HepG2 (cell line): ENCODE measurements around the gene IFT22. TPM values are rescaled to one million over a fixed set of nuclear protein-coding genes. Genes with fewer than 3 reads are reported as not detected.

Experiments used
- CEBPB ChIP-seq: IDR thresholded peaks from 2 replicates; pipeline ENCODE4 v1.6.1; 2011; ENCODE audit warnings: low read depth, low read length, improper control_type of control experiment, borderline replicate concordance
- CENPBD1 ChIP-seq: sonication (generic); formaldehyde crosslinking; IDR thresholded peaks from 2 replicates; pipeline ENCODE4 v1.8.0; 2022; ENCODE audit warnings: missing genetic modification reagents, low read depth, mild to moderate bottlenecking, borderline replicate concordance
- DMAP1 ChIP-seq: IDR thresholded peaks from 2 replicates; pipeline ENCODE4 v1.6.1; 2016
- EZH2 ChIP-seq: conservative IDR thresholded peaks from 2 replicates; pipeline ENCODE4 v1.6.1; 2012; ENCODE audit warnings: mild to moderate bottlenecking, low read depth, low read length, moderate library complexity
- GZF1 ChIP-seq: sonication (generic); formaldehyde crosslinking; IDR thresholded peaks from 2 replicates; pipeline ENCODE4 v1.5.1; 2020; ENCODE audit warnings: mild to moderate bottlenecking, missing genetic modification reagents
- HDAC6 ChIP-seq: fragments of 200-600 bp; sonication (generic); IDR thresholded peaks from 2 replicates; pipeline ENCODE4 v1.7.0; 2017; ENCODE audit warnings: mild to moderate bottlenecking, antibody characterized with exemption, low read length, low read depth
- IRF9 ChIP-seq: sonication (generic); formaldehyde crosslinking; IDR thresholded peaks from 2 replicates; pipeline ENCODE4 v1.8.0; 2022; ENCODE audit warnings: missing genetic modification reagents, mild to moderate bottlenecking, borderline replicate concordance
- KAT8 ChIP-seq: IDR thresholded peaks from 2 replicates; pipeline ENCODE4 v1.6.1; 2016; ENCODE audit warnings: missing genetic modification reagents, missing compliant biosample characterization
- KDM3A ChIP-seq: IDR thresholded peaks from 2 replicates; pipeline ENCODE4 v1.6.1; 2018; ENCODE audit warnings: low read depth, missing compliant biosample characterization
- PAF1 ChIP-seq: IDR thresholded peaks from 2 replicates; pipeline ENCODE4 v1.6.1; 2016; ENCODE audit warnings: missing genetic modification reagents, missing compliant biosample characterization
- POGZ ChIP-seq: sonication (generic); formaldehyde crosslinking; IDR thresholded peaks from 2 replicates; pipeline ENCODE4 v1.4.0; 2020; ENCODE audit warnings: mild to moderate bottlenecking, missing genetic modification reagents
- POLR2AphosphoS5 ChIP-seq: IDR thresholded peaks from 2 replicates; pipeline ENCODE4 v1.6.1; 2012; ENCODE audit warnings: low read depth, low read length
- THAP11 ChIP-seq: IDR thresholded peaks from 2 replicates; pipeline ENCODE4 v1.6.1; 2016; ENCODE audit warnings: missing biosample characterization, missing genetic modification reagents
- ZBTB20 ChIP-seq: sonication (generic); formaldehyde crosslinking; IDR thresholded peaks from 2 replicates; pipeline ENCODE4 v1.8.1; 2023; ENCODE audit warnings: missing genetic modification reagents, low read depth, mild to moderate bottlenecking, borderline replicate concordance
- ZBTB33 ChIP-seq: sonication (generic); formaldehyde crosslinking; IDR thresholded peaks from 2 replicates; pipeline ENCODE4 v1.4.0; 2020; ENCODE audit warnings: missing genetic modification reagents
- ZNF256 ChIP-seq: sonication (generic); formaldehyde crosslinking; conservative IDR thresholded peaks from 2 replicates; pipeline ENCODE4 v1.4.0; 2020; ENCODE audit warnings: missing genetic modification reagents
- ZNF292 ChIP-seq: sonication (generic); formaldehyde crosslinking; IDR thresholded peaks from 2 replicates; pipeline ENCODE4 v1.8.1; 2022; ENCODE audit warnings: mild to moderate bottlenecking, low read depth, missing genetic modification reagents, borderline replicate concordance
- ZNF446 ChIP-seq: sonication (generic); formaldehyde crosslinking; IDR thresholded peaks from 2 replicates; pipeline ENCODE4 v1.5.0; 2020; ENCODE audit warnings: mild to moderate bottlenecking, missing genetic modification reagents
- ZNF607 ChIP-seq: sonication (generic); formaldehyde crosslinking; IDR thresholded peaks from 2 replicates; pipeline ENCODE4 v1.5.1; 2020; ENCODE audit warnings: missing genetic modification reagents, mild to moderate bottlenecking, borderline replicate concordance
- ZNF737 ChIP-seq: sonication (generic); formaldehyde crosslinking; IDR thresholded peaks from 2 replicates; pipeline ENCODE4 v1.5.0; 2020; ENCODE audit warnings: missing genetic modification reagents, mild to moderate bottlenecking, borderline replicate concordance
- ZNF772 ChIP-seq: sonication (generic); formaldehyde crosslinking; IDR thresholded peaks from 2 replicates; pipeline ENCODE4 v1.5.0; 2020; ENCODE audit warnings: mild to moderate bottlenecking, missing genetic modification reagents
- polyA plus RNA-seq, 8 experiments: library from polyadenylated mRNA; depleted of rRNA in 3 of 8; stranded (reverse) in 7 of 8; unstranded in 1 of 8; fragments of >200 nt; fragmentation: Illumina TruSeq in 4 of 8; extraction: Trizol in 4 of 8; gene quantifications; 2 replicates each; pipeline versions ENCODE4 v1.2.1 to v1.2.3, GENCODE V29; 2011 to 2016; ENCODE audit warnings: low read depth in 4 of 8, missing spikeins in 1 of 8, mixed read lengths in 1 of 8; ENCODE audit not compliant: insufficient read depth in 1 of 8
- total RNA-seq, 5 experiments: library from RNA; depleted of rRNA; stranded (reverse); fragments of >200 nt; fragmentation: Illumina TruSeq; extraction: Trizol; gene quantifications; 2 replicates each; pipeline ENCODE4 v1.2.3, GENCODE V29; 2016; ENCODE audit warnings: low read depth in 1 of 5
- TF ChIP-seq, protein P1 (sequence below): sonication (generic); formaldehyde crosslinking; IDR thresholded peaks from 2 replicates; pipeline ENCODE4 v1.5.0; 2020; ENCODE audit warnings: mild to moderate bottlenecking, missing genetic modification reagents
- TF ChIP-seq, protein P2 (sequence below): sonication (generic); formaldehyde crosslinking; IDR thresholded peaks from 2 replicates; pipeline ENCODE4 v1.4.0; 2020; ENCODE audit warnings: missing genetic modification reagents

The IFT22 gene
- total and polyA plus RNA-seq, 2 of the 13 experiments (the other 11 are each of a cell fraction or from before 2014, with no cell fraction given), result 8.9 to 14.5 TPM

GRCh38 chr7:101308245-101309085 lies 13.1 kb downstream of the IFT22 start (continued):
- TF ChIP-seq, protein P1, sequence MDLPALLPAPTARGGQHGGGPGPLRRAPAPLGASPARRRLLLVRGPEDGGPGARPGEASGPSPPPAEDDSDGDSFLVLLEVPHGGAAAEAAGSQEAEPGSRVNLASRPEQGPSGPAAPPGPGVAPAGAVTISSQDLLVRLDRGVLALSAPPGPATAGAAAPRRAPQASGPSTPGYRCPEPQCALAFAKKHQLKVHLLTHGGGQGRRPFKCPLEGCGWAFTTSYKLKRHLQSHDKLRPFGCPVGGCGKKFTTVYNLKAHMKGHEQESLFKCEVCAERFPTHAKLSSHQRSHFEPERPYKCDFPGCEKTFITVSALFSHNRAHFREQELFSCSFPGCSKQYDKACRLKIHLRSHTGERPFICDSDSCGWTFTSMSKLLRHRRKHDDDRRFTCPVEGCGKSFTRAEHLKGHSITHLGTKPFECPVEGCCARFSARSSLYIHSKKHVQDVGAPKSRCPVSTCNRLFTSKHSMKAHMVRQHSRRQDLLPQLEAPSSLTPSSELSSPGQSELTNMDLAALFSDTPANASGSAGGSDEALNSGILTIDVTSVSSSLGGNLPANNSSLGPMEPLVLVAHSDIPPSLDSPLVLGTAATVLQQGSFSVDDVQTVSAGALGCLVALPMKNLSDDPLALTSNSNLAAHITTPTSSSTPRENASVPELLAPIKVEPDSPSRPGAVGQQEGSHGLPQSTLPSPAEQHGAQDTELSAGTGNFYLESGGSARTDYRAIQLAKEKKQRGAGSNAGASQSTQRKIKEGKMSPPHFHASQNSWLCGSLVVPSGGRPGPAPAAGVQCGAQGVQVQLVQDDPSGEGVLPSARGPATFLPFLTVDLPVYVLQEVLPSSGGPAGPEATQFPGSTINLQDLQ (CRISPR knock-in tag), result peak; percentile 78; the same call in 1 of the 2 replicates
- TF ChIP-seq KAT8 (CRISPR knock-in tag) (0 out of 2 replicates have a peak, but pooled peaks have one; percentile 26), GZF1 (CRISPR knock-in tag) (0 out of 2 replicates have a peak, but pooled peaks have one; percentile 32), POGZ (CRISPR knock-in tag) (0 out of 2 replicates have a peak, but pooled peaks have one; percentile 13), CEBPB (no peak), ZNF772 (CRISPR knock-in tag) (no peak; the same call in 1 of the 2 replicates), ZNF737 (CRISPR knock-in tag) (0 out of 2 replicates have a peak, but pooled peaks have one; percentile 59), DMAP1 (CRISPR knock-in tag) (peak; percentile 68), POLR2AphosphoS5 (peak; percentile 74), ZNF607 (CRISPR knock-in tag) (peak; percentile 89), ZBTB33 (no peak), ZBTB20 (CRISPR knock-in tag) (0 out of 2 replicates have a peak, but pooled peaks have one; percentile 26), IRF9 (CRISPR knock-in tag) (peak; percentile 69; the same call in 1 of the 2 replicates), ZNF446 (0 out of 2 replicates have a peak, but pooled peaks have one; percentile 22), ZNF292 (CRISPR knock-in tag) (0 out of 2 replicates have a peak, but pooled peaks have one; percentile 50), PAF1 (no peak), CENPBD1 (no peak), HDAC6 (no peak), ZNF256 (CRISPR knock-in tag) (0 out of 2 replicates have a peak, but pooled peaks have one; percentile 32), EZH2 (no peak), KDM3A (CRISPR knock-in tag) (no peak), THAP11 (CRISPR knock-in tag) (peak; percentile 52; the same call in 1 of the 2 replicates)
- TF ChIP-seq, protein P2, sequence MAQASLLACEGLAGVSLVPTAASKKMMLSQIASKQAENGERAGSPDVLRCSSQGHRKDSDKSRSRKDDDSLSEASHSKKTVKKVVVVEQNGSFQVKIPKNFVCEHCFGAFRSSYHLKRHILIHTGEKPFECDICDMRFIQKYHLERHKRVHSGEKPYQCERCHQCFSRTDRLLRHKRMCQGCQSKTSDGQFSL (CRISPR knock-in tag), result no peak
